IPS DF 6.9 (cell line): ENCODE results near the gene ADARB2.

Source experiments
- DNase-seq: peaks from one replicate; pipeline ENCODE4 v3.0.0-alpha.2; 2013; ENCODE audit warnings: low read depth, low spot score
- H3K27ac ChIP-seq: one replicate; pipeline ENCODE4 v1.5.1; 2013; ENCODE audit warnings: low read length, control low read depth
- H3K27me3 ChIP-seq: 2 replicates; pipeline ENCODE4 v1.6.1; 2013; ENCODE audit warnings: mild to moderate bottlenecking, low read length; ENCODE audit not compliant: control insufficient read depth, insufficient read depth
- H3K36me3 ChIP-seq: 2 replicates; pipeline ENCODE4 v1.6.1; 2013; ENCODE audit warnings: low read length; ENCODE audit not compliant: control insufficient read depth, insufficient read depth
- H3K4me1 ChIP-seq: 2 replicates; pipeline ENCODE4 v1.6.1; 2013; ENCODE audit warnings: low read length; ENCODE audit not compliant: control insufficient read depth, insufficient read depth
- H3K4me3 ChIP-seq: 2 replicates; pipeline ENCODE4 v1.5.1; 2013; ENCODE audit warnings: mild to moderate bottlenecking, low read length
- H3K9me3 ChIP-seq: 2 replicates; pipeline ENCODE4 v1.6.1; 2013; ENCODE audit warnings: low read length, inconsistent platforms; ENCODE audit not compliant: control insufficient read depth, insufficient read depth
- WGBS: extraction: QIAGEN DNeasy Blood & Tissue Kit; methylation state at CpG from one replicate; pipeline ENCODE4 v1.1.7; 2013; ENCODE audit warnings: mixed read lengths, missing lambda C conversion rate; ENCODE audit not compliant: insufficient read length, insufficient coverage; 5-methylcytosine and 5-hydroxymethylcytosine counted together

The ADARB2 gene

GRCh38 chr10:1366811-1367425 is 370.4 kb downstream of the ADARB2 start:
- H3K27me3 ChIP-seq: no peaks in the 10 kb centered on the region
- no CpG with 5 or more reads among the region's 15 CpGs for WGBS

GRCh38 chr10:1366322-1366691 is 371.0 kb downstream of the ADARB2 start:
- Histone ChIP-seq H3K27me3 (no peaks in the 10 kb centered on the region), H3K36me3 (no peaks in the 10 kb centered on the region; the same call in 1 of the 2 replicates), H3K4me1 (peaks cover 5% of the 10 kb centered on the region), H3K27ac (no peak overlapping the region), H3K4me3 (no peak overlapping the region), H3K9me3 (no peaks in the 10 kb centered on the region)
- DNase-seq: no peak
- WGBS: no CpG with 5 or more reads among the region's 6 CpGs

More at GRCh38 chr10:1366811-1367425, 370.4 kb downstream of the ADARB2 start:
- peaks cover 4% of the 10 kb centered on the region for H3K4me1 ChIP-seq
- H3K36me3 ChIP-seq: no peaks in the 10 kb centered on the region; the same call in 1 of the 2 replicates
- no peak for DNase-seq
- H3K27ac ChIP-seq: no peak overlapping the region
- no peak overlapping the region for H3K4me3 ChIP-seq
- H3K9me3 ChIP-seq: no peaks in the 10 kb centered on the region

- no CpG with 5 or more reads among the region's 8 CpGs for WGBS
- DNase-seq: no peak
Measured at GRCh38 chr10:1365540-1366321, 371.6 kb downstream of the ADARB2 start.

GRCh38 chr10:1364151-1364910 is 373.0 kb downstream of the ADARB2 start:
- H3K4me3 ChIP-seq: no peak overlapping the region
- no peak for DNase-seq
- H3K27me3 ChIP-seq: no peaks in the 10 kb centered on the region
- no CpG with 5 or more reads among the region's 16 CpGs for WGBS
- H3K9me3 ChIP-seq: no peaks in the 10 kb centered on the region
- H3K36me3 ChIP-seq: no peaks in the 10 kb centered on the region; the same call in 1 of the 2 replicates
- peaks cover 13% of the 10 kb centered on the region for H3K4me1 ChIP-seq
- no peak overlapping the region for H3K27ac ChIP-seq

More at GRCh38 chr10:1365540-1366321, 371.6 kb downstream of the ADARB2 start:
- H3K27me3 ChIP-seq: no peaks in the 10 kb centered on the region
- H3K9me3 ChIP-seq: no peaks in the 10 kb centered on the region
- H3K4me1 ChIP-seq: peaks cover 8% of the 10 kb centered on the region
- no peak overlapping the region for H3K27ac ChIP-seq
- H3K4me3 ChIP-seq: no peak overlapping the region
- H3K36me3 ChIP-seq: no peaks in the 10 kb centered on the region; the same call in 1 of the 2 replicates

- WGBS: no CpG with 5 or more reads among the region's 63 CpGs
- H3K9me3 ChIP-seq: no peaks in the 10 kb centered on the region
- no peak for DNase-seq
- peaks cover 11% of the 10 kb centered on the region for H3K4me1 ChIP-seq
- no peak overlapping the region for H3K27ac ChIP-seq
- H3K36me3 ChIP-seq: no peaks in the 10 kb centered on the region; the same call in 1 of the 2 replicates
- H3K27me3 ChIP-seq: no peaks in the 10 kb centered on the region
- no peak overlapping the region for H3K4me3 ChIP-seq
Measured at GRCh38 chr10:1363446-1364121, 373.7 kb downstream of the ADARB2 start.

- no peaks in the 10 kb centered on the region for H3K27me3 ChIP-seq
- no peak for DNase-seq
- no CpG with 5 or more reads among the region's 101 CpGs for WGBS
- H3K36me3 ChIP-seq: no peaks in the 10 kb centered on the region; the same call in 1 of the 2 replicates
- no peaks in the 10 kb centered on the region for H3K9me3 ChIP-seq
- no peak overlapping the region for H3K27ac ChIP-seq
- no peak overlapping the region for H3K4me3 ChIP-seq
- peaks cover 11% of the 10 kb centered on the region for H3K4me1 ChIP-seq
Measured at GRCh38 chr10:1362589-1363445, 374.5 kb downstream of the ADARB2 start.

GRCh38 chr10:1361411-1362105 is 375.8 kb downstream of the ADARB2 start:
- Histone ChIP-seq H3K36me3 (no peaks in the 10 kb centered on the region; the same call in 1 of the 2 replicates), H3K4me3 (no peak overlapping the region), H3K4me1 (peaks cover 11% of the 10 kb centered on the region), H3K9me3 (no peaks in the 10 kb centered on the region), H3K27ac (no peak overlapping the region), H3K27me3 (no peaks in the 10 kb centered on the region)
- no peak for DNase-seq
- no CpG with 5 or more reads among the region's 13 CpGs for WGBS

GRCh38 chr10:1360558-1361164 is 376.7 kb downstream of the ADARB2 start:
- no peaks in the 10 kb centered on the region for H3K27me3 ChIP-seq
- H3K36me3 ChIP-seq: no peaks in the 10 kb centered on the region; the same call in 1 of the 2 replicates
- no peak overlapping the region for H3K27ac ChIP-seq
- no peak for DNase-seq
- no CpG with 5 or more reads among the region's 20 CpGs for WGBS
- no peaks in the 10 kb centered on the region for H3K9me3 ChIP-seq
- H3K4me1 ChIP-seq: peaks cover 11% of the 10 kb centered on the region
- H3K4me3 ChIP-seq: no peak overlapping the region
